Duodenal mucosa (tissue), 2 donors: Measurements from ENCODE around the gene TCAP.
A peak's percentile ranks its signal among the peaks of the same experiment; 100 is the strongest.

Source experiments
- H3K27ac ChIP-seq: one replicate; pipeline ENCODE4 v1.7.0; 2013; ENCODE audit warnings: low read depth, low read length
- H3K27me3 ChIP-seq, 2 donors: one replicate each; pipeline ENCODE4 v1.7.0; 2013; ENCODE audit warnings: low read length in 2 of 2, control low read depth in 1 of 2; ENCODE audit not compliant: insufficient read depth in 2 of 2, control insufficient read depth in 1 of 2
- H3K36me3 ChIP-seq, 2 donors: one replicate each; pipeline ENCODE4 v1.7.0; 2013; ENCODE audit warnings: low read length in 2 of 2, control low read depth in 1 of 2; ENCODE audit not compliant: insufficient read depth in 2 of 2, control insufficient read depth in 1 of 2
- H3K4me1 ChIP-seq, 2 donors: one replicate each; pipeline ENCODE4 v1.7.0; 2013; ENCODE audit warnings: low read length in 2 of 2, control low read depth in 1 of 2; ENCODE audit not compliant: insufficient read depth in 2 of 2, control insufficient read depth in 1 of 2
- H3K4me3 ChIP-seq, 2 donors: one replicate each; pipeline ENCODE4 v1.7.0; 2013; ENCODE audit warnings: low read length in 2 of 2, low read depth in 1 of 2
- H3K9ac ChIP-seq, 2 donors: one replicate each; pipeline ENCODE4 v1.7.0; 2013; ENCODE audit warnings: low read length in 2 of 2, low read depth in 1 of 2
- H3K9me3 ChIP-seq, 2 donors: one replicate each; pipeline ENCODE4 v1.7.0; 2013; ENCODE audit warnings: low read length in 2 of 2, control low read depth in 1 of 2; ENCODE audit not compliant: control insufficient read depth in 1 of 2

The TCAP gene

DNA sequence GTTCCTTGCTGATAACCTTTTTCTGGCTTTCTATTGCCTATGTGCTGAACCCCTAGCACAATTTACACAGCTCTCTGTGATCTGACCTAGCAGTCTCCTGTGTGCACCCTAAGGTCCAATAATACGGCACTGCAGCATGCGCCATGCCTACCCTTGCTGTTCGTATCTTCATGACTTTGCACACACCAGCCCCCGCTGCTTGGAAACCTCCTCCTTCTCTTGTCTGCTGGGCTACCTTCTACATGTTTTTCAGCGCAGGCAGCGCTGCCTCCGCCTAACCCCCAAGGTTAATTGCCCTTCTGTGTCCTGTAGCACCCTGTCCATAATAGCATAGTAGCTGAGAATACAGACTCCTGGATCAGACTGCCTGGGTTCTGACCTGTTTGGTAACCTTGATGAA is 26.8 kb upstream of the TCAP start:
- H3K36me3 ChIP-seq: peaks cover 7 to 17% of the 10 kb centered on the region in 2 donors
- H3K4me3 ChIP-seq: peak overlapping the region; percentile 91 to 99
- no peaks in the 10 kb centered on the region for H3K27me3 ChIP-seq
- no peaks in the 10 kb centered on the region for H3K9me3 ChIP-seq
- no peak overlapping the region for H3K27ac ChIP-seq
- H3K9ac ChIP-seq: peak overlapping the region; percentile 77 to 89
- H3K4me1 ChIP-seq: peaks cover 55 to 63% of the 10 kb centered on the region in 2 donors

DNA sequence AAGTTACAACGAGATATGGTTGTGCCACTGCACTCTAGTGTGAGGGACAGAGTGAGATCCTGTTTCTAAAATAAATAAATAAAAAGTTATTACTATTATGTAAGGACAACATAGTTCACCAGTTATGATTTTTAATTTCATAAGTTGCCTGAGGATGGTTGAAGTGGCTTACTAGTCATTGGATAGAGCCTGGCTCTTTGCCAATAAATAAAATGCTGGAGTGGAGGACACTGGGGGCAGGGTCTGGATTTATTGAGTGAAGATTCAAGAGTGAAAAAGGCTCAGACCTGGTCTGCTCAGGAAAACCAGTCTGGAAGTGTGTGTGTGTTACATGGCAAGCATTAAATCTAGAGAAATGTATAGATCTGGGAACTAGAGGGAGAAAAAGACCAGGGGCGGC is 26.1 kb upstream of the TCAP start:
- H3K36me3 ChIP-seq: peaks cover 7 to 17% of the 10 kb centered on the region in 2 donors
- H3K4me3 ChIP-seq: no peak overlapping the region
- H3K27ac ChIP-seq: no peak overlapping the region
- peaks cover 51 to 59% of the 10 kb centered on the region in 2 donors for H3K4me1 ChIP-seq
- no peak overlapping the region for H3K9ac ChIP-seq
- H3K27me3 ChIP-seq: no peaks in the 10 kb centered on the region
- no peaks in the 10 kb centered on the region for H3K9me3 ChIP-seq

GRCh38 chr17:39639566-39640458 is 25.3 kb upstream of the TCAP start:
- Histone ChIP-seq H3K36me3 (peaks cover 7 to 17% of the 10 kb centered on the region in 2 donors), H3K27me3 (no peaks in the 10 kb centered on the region), H3K9me3 (no peaks in the 10 kb centered on the region), H3K9ac (no peak overlapping the region), H3K4me1 (peaks cover 48 to 52% of the 10 kb centered on the region in 2 donors), H3K27ac (no peak overlapping the region), H3K4me3 (no peak overlapping the region)

DNA sequence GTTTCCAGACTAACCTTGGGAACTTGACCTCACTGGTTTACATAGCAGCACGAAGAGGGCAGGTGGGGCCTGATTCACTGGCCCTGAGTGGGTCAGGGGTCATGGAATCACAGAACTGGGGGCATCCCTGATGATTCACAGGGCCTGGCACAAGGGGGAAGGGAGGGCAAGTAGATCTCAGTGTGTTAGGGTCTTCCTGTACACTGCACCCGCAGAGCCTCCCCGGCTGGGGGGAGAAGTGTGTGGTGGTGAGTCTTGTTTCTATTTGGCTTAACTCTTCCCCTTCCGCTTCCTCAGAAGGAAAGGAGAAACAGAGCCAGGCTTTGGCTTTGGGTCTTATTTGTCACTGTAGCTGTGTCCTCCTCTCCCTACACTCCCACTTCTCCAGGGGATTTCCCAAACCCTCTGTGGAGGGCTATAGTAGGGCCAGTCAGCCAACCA is 24.5 kb upstream of the TCAP start:
- Histone ChIP-seq H3K4me3 (no peak overlapping the region), H3K9me3 (no peaks in the 10 kb centered on the region), H3K27me3 (no peaks in the 10 kb centered on the region), H3K4me1 (peaks cover 43 to 52% of the 10 kb centered on the region in 2 donors), H3K36me3 (peaks cover 7 to 13% of the 10 kb centered on the region in 2 donors), H3K27ac (no peak overlapping the region), H3K9ac (no peak overlapping the region)

GRCh38 chr17:39641097-39641496 is 24.1 kb upstream of the TCAP start:
- H3K4me3 ChIP-seq: no peak overlapping the region
- H3K4me1 ChIP-seq: peaks cover 38 to 47% of the 10 kb centered on the region in 2 donors

GRCh38 chr17:39641883-39642282 is 23.3 kb upstream of the TCAP start:
- no peak overlapping the region for H3K27ac ChIP-seq
- H3K9me3 ChIP-seq: no peaks in the 10 kb centered on the region
- no peak overlapping the region for H3K9ac ChIP-seq
- peaks cover 7 to 13% of the 10 kb centered on the region in 2 donors for H3K36me3 ChIP-seq
- peaks cover 31 to 40% of the 10 kb centered on the region in 2 donors for H3K4me1 ChIP-seq
- no peak overlapping the region for H3K4me3 ChIP-seq
- H3K27me3 ChIP-seq: no peaks in the 10 kb centered on the region

More at GRCh38 chr17:39641097-39641496, 24.1 kb upstream of the TCAP start:
- no peaks in the 10 kb centered on the region for H3K27me3 ChIP-seq
- H3K27ac ChIP-seq: no peak overlapping the region
- H3K9me3 ChIP-seq: no peaks in the 10 kb centered on the region
- H3K36me3 ChIP-seq: peaks cover 7 to 9% of the 10 kb centered on the region in 2 donors
- H3K9ac ChIP-seq: no peak overlapping the region

GRCh38 chr17:39642291-39643074 is 22.7 kb upstream of the TCAP start:
- no peaks in the 10 kb centered on the region for H3K9me3 ChIP-seq
- H3K27ac ChIP-seq: no peak overlapping the region
- H3K36me3 ChIP-seq: peaks cover 7 to 13% of the 10 kb centered on the region in 2 donors
- H3K27me3 ChIP-seq: no peaks in the 10 kb centered on the region
- H3K9ac ChIP-seq: no peak overlapping the region
- H3K4me3 ChIP-seq: peak overlapping the region in 1 of 2 donors; percentile 3
- peaks cover 31 to 40% of the 10 kb centered on the region in 2 donors for H3K4me1 ChIP-seq

- Histone ChIP-seq H3K27ac (no peak overlapping the region), H3K9me3 (no peaks in the 10 kb centered on the region), H3K9ac (no peak overlapping the region), H3K36me3 (peaks cover 7 to 13% of the 10 kb centered on the region in 2 donors), H3K27me3 (no peaks in the 10 kb centered on the region), H3K4me1 (peaks cover 23 to 33% of the 10 kb centered on the region in 2 donors), H3K4me3 (peak overlapping the region in 1 of 2 donors; percentile 3)
Measured at GRCh38 chr17:39643271-39643670, 21.9 kb upstream of the TCAP start.

GRCh38 chr17:39647256-39647655 is 17.9 kb upstream of the TCAP start:
- no peaks in the 10 kb centered on the region for H3K27me3 ChIP-seq
- H3K36me3 ChIP-seq: peaks cover 5 to 9% of the 10 kb centered on the region in 2 donors
- no peaks in the 10 kb centered on the region for H3K9me3 ChIP-seq
- peaks cover 16 to 28% of the 10 kb centered on the region in 2 donors for H3K4me1 ChIP-seq
- H3K9ac ChIP-seq: no peak overlapping the region
- H3K4me3 ChIP-seq: no peak overlapping the region
- H3K27ac ChIP-seq: no peak overlapping the region
